H1 (cell line): ENCODE measurements around the gene CD48.

ENCODE experiments used
- BACH1 ChIP-seq: IDR thresholded peaks from 2 replicates; pipeline ENCODE4 v1.6.1; 2012; ENCODE audit warnings: low read length, improper control_type of control experiment
- CEBPB ChIP-seq: IDR thresholded peaks from 2 replicates; pipeline ENCODE4 v1.6.1; 2012; ENCODE audit warnings: low read depth, low read length
- EZH2 ChIP-seq: fragments of 200-600 bp; sonication (generic); IDR thresholded peaks from 2 replicates; pipeline ENCODE4 v1.7.1; 2012; ENCODE audit warnings: low read depth, mild to moderate bottlenecking, moderate library complexity, low read length, inconsistent platforms; ENCODE audit not compliant: severe bottlenecking
- GABPA ChIP-seq: IDR thresholded peaks from 2 replicates; pipeline ENCODE4 v1.6.1; 2011; ENCODE audit warnings: mild to moderate bottlenecking, low read length, moderate library complexity, borderline replicate concordance; ENCODE audit not compliant: insufficient read depth
- HDAC6 ChIP-seq: IDR thresholded peaks from one replicate; pipeline ENCODE4 v1.7.1; 2012; ENCODE audit warnings: low read depth, mild to moderate bottlenecking, inconsistent platforms, low read length, moderate library complexity
- NANOG ChIP-seq: IDR thresholded peaks from 2 replicates; pipeline ENCODE4 v1.6.1; 2011; ENCODE audit warnings: low read length, low read depth, mild to moderate bottlenecking, inconsistent platforms; ENCODE audit not compliant: insufficient read depth, poor library complexity, severe bottlenecking
- POLR2A ChIP-seq, 2 experiments: IDR thresholded peaks; 1 replicate in 1 of 2; 2 replicates in 1 of 2; pipeline ENCODE4 v1.6.1; 2011; ENCODE audit warnings: low read depth in 2 of 2, low read length in 2 of 2, mild to moderate bottlenecking in 2 of 2; ENCODE audit errors: control extremely low read depth in 1 of 2
- POU5F1 ChIP-seq: IDR thresholded peaks from 2 replicates; pipeline ENCODE4 v1.6.1; 2011; ENCODE audit warnings: low read depth, mild to moderate bottlenecking, low read length, moderate library complexity
- RBBP5 ChIP-seq: IDR thresholded peaks from 2 replicates; pipeline ENCODE4 v1.7.1; 2012; ENCODE audit warnings: low read depth, mild to moderate bottlenecking, inconsistent platforms, low read length, moderate library complexity, borderline replicate concordance
- RXRA ChIP-seq: IDR thresholded peaks from 2 replicates; pipeline ENCODE4 v1.6.1; 2011; ENCODE audit warnings: low read depth, mild to moderate bottlenecking, low read length, moderate library complexity; ENCODE audit not compliant: insufficient read depth
- SP2 ChIP-seq: IDR thresholded peaks from 2 replicates; pipeline ENCODE4 v1.6.1; 2012; ENCODE audit warnings: mild to moderate bottlenecking, low read length, inconsistent platforms
- SRF ChIP-seq: IDR thresholded peaks from 2 replicates; pipeline ENCODE4 v1.6.1; 2011; ENCODE audit warnings: mild to moderate bottlenecking, low read depth, low read length, moderate library complexity
- YY1 ChIP-seq: IDR thresholded peaks from 2 replicates; pipeline ENCODE4 v1.6.1; 2011; ENCODE audit warnings: low read depth, mild to moderate bottlenecking, low read length
- TF ChIP-seq, protein P1 (sequence below), 3 experiments: IDR thresholded peaks; 1 replicate in 2 of 3; 2 replicates in 1 of 3; pipeline versions ENCODE4 v1.5.1 to v1.6.1; 2011; ENCODE audit warnings: low read length in 3 of 3, mild to moderate bottlenecking in 3 of 3, inconsistent platforms in 2 of 3, low read depth in 1 of 3, moderate library complexity in 1 of 3; ENCODE audit not compliant: insufficient read depth in 1 of 3; ENCODE audit errors: control extremely low read depth in 1 of 3

DNA sequence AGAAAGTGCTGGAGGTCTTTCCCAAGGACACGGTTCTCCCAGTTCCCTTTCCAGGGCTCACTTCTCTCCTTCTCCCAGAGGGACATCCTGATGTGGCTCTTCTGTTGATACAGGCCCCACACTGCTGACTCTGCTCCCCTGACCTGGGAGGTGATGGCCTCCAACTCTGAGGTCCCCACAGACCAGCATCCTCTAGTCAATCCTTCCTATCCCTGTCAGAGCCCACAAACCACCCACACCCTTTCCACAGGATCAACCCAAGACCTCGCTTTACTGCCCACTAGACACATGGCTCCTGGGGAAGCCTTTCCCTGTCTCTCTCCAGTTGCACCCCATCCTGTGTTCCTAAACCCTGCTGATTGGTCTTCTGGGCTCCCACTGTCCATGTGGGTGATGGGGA lies 39.0 kb upstream of the CD48 start:
- TF ChIP-seq POLR2A (IDR thresholded peaks at IDR 0.05; ENCODE audit: control extremely low read depth in 1 of 2, low read depth in 2 of 2, low read length in 2 of 2) = no peak
- TF ChIP-seq POU5F1 = no peak
- no peak for TF ChIP-seq HDAC6
- TF ChIP-seq BACH1 = no peak
- TF ChIP-seq, protein P1, sequence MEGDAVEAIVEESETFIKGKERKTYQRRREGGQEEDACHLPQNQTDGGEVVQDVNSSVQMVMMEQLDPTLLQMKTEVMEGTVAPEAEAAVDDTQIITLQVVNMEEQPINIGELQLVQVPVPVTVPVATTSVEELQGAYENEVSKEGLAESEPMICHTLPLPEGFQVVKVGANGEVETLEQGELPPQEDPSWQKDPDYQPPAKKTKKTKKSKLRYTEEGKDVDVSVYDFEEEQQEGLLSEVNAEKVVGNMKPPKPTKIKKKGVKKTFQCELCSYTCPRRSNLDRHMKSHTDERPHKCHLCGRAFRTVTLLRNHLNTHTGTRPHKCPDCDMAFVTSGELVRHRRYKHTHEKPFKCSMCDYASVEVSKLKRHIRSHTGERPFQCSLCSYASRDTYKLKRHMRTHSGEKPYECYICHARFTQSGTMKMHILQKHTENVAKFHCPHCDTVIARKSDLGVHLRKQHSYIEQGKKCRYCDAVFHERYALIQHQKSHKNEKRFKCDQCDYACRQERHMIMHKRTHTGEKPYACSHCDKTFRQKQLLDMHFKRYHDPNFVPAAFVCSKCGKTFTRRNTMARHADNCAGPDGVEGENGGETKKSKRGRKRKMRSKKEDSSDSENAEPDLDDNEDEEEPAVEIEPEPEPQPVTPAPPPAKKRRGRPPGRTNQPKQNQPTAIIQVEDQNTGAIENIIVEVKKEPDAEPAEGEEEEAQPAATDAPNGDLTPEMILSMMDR (IDR thresholded peaks at IDR 0.05; ENCODE audit: control extremely low read depth in 1 of 3, insufficient read depth in 1 of 3, low read depth in 1 of 3, low read length in 3 of 3) = no peak
- no peak for TF ChIP-seq SP2
- no peak for TF ChIP-seq RXRA
- no peak for TF ChIP-seq NANOG
- TF ChIP-seq EZH2 = no peak
- no peak for TF ChIP-seq SRF
- no peak for TF ChIP-seq GABPA
- no peak for TF ChIP-seq RBBP5
- TF ChIP-seq CEBPB = no peak
- TF ChIP-seq YY1 = no peak
